SK-N-SH (cell line): Measurements from ENCODE around the gene MPC1. TPM values are rescaled to one million over a fixed set of nuclear protein-coding genes. Genes with fewer than 3 reads are reported as not detected.

ENCODE experiments used
- CTCF ChIA-PET: fragments of 300-600, 350-600 bp; formaldehyde crosslinking; extraction: SDS; loops from one replicate; lab custom pipeline; 2021; lab: Yijun Ruan, JAX
- POLR2A ChIA-PET: fragments of 350-600 bp; sonication (Branson Sonifier 250); formaldehyde crosslinking; extraction: SDS; loops from one replicate; lab custom pipeline; 2020; ENCODE audit warnings: antibody characterized with exemption, inconsistent platforms; lab: Yijun Ruan, JAX
- DNase-seq: peaks from one replicate; pipeline ENCODE4 v3.0.0; 2012
- H2AFZ ChIP-seq: fragments of 200-600 bp; sonication (generic); 2 replicates; pipeline ENCODE4 v1.8.1; 2016; ENCODE audit warnings: antibody characterized with exemption, mild to moderate bottlenecking, low read depth
- H3F3A ChIP-seq: fragments of 200-600 bp; sonication (generic); replicated peaks from 2 replicates; pipeline ENCODE3; 2016; ENCODE audit warnings: antibody characterized with exemption, mild to moderate bottlenecking; ENCODE audit not compliant: insufficient read depth
- H3K27ac ChIP-seq, 2 experiments: fragments of 200-500 bp in 1 of 2; fragments of 200-600 bp in 1 of 2; sonication (Bioruptor generic) in 1 of 2; sonication (generic), shearing (Covaris generic) in 1 of 2; 2 replicates each; pipeline versions ENCODE4 v1.5.1 to v1.6.1; 2014 to 2016; ENCODE audit warnings: low read depth in 2 of 2, inconsistent platforms in 1 of 2, low read length in 1 of 2, mild to moderate bottlenecking in 1 of 2, mixed read lengths in 1 of 2
- H3K27me3 ChIP-seq: fragments of 200-600 bp; sonication (generic), shearing (Covaris generic); 2 replicates; pipeline ENCODE4 v1.6.1; 2016; ENCODE audit warnings: mixed run types; ENCODE audit not compliant: insufficient read depth
- H3K36me3 ChIP-seq, 2 experiments: fragments of 200-500 bp in 1 of 2; fragments of 200-600 bp in 1 of 2; sonication (Bioruptor generic) in 1 of 2; sonication (generic) in 1 of 2; replicated peaks in 1 of 2; 2 replicates each; pipeline versions ENCODE3 to v1.5.1; 2014 to 2016; ENCODE audit warnings: low read length in 1 of 2, mild to moderate bottlenecking in 1 of 2; ENCODE audit not compliant: insufficient read depth in 2 of 2, control insufficient read depth in 1 of 2
- H3K4me1 ChIP-seq, 2 experiments: fragments of 200-500 bp in 1 of 2; fragments of 200-600 bp in 1 of 2; sonication (Bioruptor generic) in 1 of 2; sonication (generic), shearing (Covaris generic) in 1 of 2; 2 replicates each; pipeline versions ENCODE4 v1.5.1 to v1.6.1; 2014 to 2016; ENCODE audit warnings: low read depth in 1 of 2, low read length in 1 of 2, mixed run types in 1 of 2; ENCODE audit not compliant: insufficient read depth in 2 of 2, control insufficient read depth in 1 of 2
- H3K4me2 ChIP-seq: fragments of 200-600 bp; sonication (generic), shearing (Covaris generic); 2 replicates; pipeline ENCODE4 v1.6.1; 2017; ENCODE audit warnings: mixed run types
- H3K4me3 ChIP-seq, 2 experiments: fragments of 200-500 bp in 1 of 2; fragments of 200-600 bp in 1 of 2; sonication (Bioruptor generic) in 1 of 2; sonication (generic), shearing (Covaris generic) in 1 of 2; 2 replicates each; pipeline versions ENCODE4 v1.5.1 to v1.8.1; 2014 to 2016; ENCODE audit warnings: low read depth in 2 of 2, inconsistent platforms in 1 of 2, low read length in 1 of 2, mild to moderate bottlenecking in 1 of 2, mixed read lengths in 1 of 2, moderate library complexity in 1 of 2
- H3K79me2 ChIP-seq: fragments of 200-600 bp; sonication (generic); 2 replicates; pipeline ENCODE4 v1.8.1; 2017; ENCODE audit warnings: mild to moderate bottlenecking; ENCODE audit not compliant: insufficient read depth
- H3K9ac ChIP-seq: fragments of 200-600 bp; sonication (generic); 2 replicates; pipeline ENCODE4 v1.6.1; 2017; ENCODE audit warnings: mixed run types
- H3K9me2 ChIP-seq: fragments of 200-600 bp; sonication (generic); 2 replicates; pipeline ENCODE4 v1.6.1; 2017; ENCODE audit warnings: mixed run types
- H3K9me3 ChIP-seq: fragments of 200-600 bp; sonication (generic); 2 replicates; pipeline ENCODE4 v1.6.1; 2017; ENCODE audit warnings: mixed run types, mild to moderate bottlenecking, moderate library complexity
- H4K20me1 ChIP-seq: fragments of 200-600 bp; sonication (generic); 2 replicates; pipeline ENCODE4 v1.6.1; 2017; ENCODE audit warnings: mild to moderate bottlenecking, mixed run types; ENCODE audit not compliant: insufficient read depth
- CTCF ChIP-seq: fragments of 200-600 bp; sonication (generic); IDR thresholded peaks from 2 replicates; pipeline ENCODE4 v1.6.1; 2017; ENCODE audit warnings: antibody characterized with exemption, mild to moderate bottlenecking, moderate library complexity
- ELF1 ChIP-seq: IDR thresholded peaks from 2 replicates; pipeline ENCODE4 v1.4.0; 2012
- GABPA ChIP-seq: IDR thresholded peaks from 2 replicates; pipeline ENCODE4 v1.4.0; 2012; ENCODE audit warnings: low read depth, mild to moderate bottlenecking
- IRF3 ChIP-seq: fragments of 150-350 bp; IDR thresholded peaks from 2 replicates; pipeline ENCODE4 v1.6.1; 2016; ENCODE audit warnings: mild to moderate bottlenecking, low read depth, low read length
- MEF2A ChIP-seq: IDR thresholded peaks from 2 replicates; pipeline ENCODE4 v1.4.0; 2012; ENCODE audit warnings: low read depth, borderline replicate concordance
- NRF1 ChIP-seq: IDR thresholded peaks from 2 replicates; pipeline ENCODE4 v1.6.1; 2012; ENCODE audit warnings: low read depth, mild to moderate bottlenecking, low read length
- RAD21 ChIP-seq: IDR thresholded peaks from 2 replicates; pipeline ENCODE4 v1.6.1; 2012; ENCODE audit warnings: mild to moderate bottlenecking, low read length
- REST ChIP-seq: IDR thresholded peaks from 2 replicates; pipeline ENCODE4 v1.6.1; 2012; ENCODE audit warnings: mild to moderate bottlenecking, low read depth, low read length, moderate library complexity
- SIN3A ChIP-seq: IDR thresholded peaks from 2 replicates; pipeline ENCODE4 v1.6.1; 2012; ENCODE audit warnings: low read depth, mild to moderate bottlenecking, low read length, moderate library complexity, borderline replicate concordance
- SMC3 ChIP-seq: IDR thresholded peaks from 2 replicates; pipeline ENCODE4 v1.6.1; 2012; ENCODE audit warnings: low read depth, low read length, improper control_type of control experiment
- USF2 ChIP-seq: fragments of 150-350 bp; IDR thresholded peaks from 2 replicates; pipeline ENCODE4 v1.6.1; 2017; ENCODE audit warnings: antibody characterized with exemption, low read length, low read depth, borderline replicate concordance
- WGBS: methylation state at CpG from one replicate; pipeline ENCODE4 v1.1.6; 2017; ENCODE audit warnings: low lambda C conversion rate; 5-methylcytosine and 5-hydroxymethylcytosine counted together
- polyA plus RNA-seq, 3 experiments: library from polyadenylated mRNA; depleted of rRNA; stranded (reverse); fragments of >200 nt; gene quantifications; 2 replicates each; pipeline ENCODE4 v1.2.3, GENCODE V29; 2012
- TF ChIP-seq, protein P1 (sequence below): IDR thresholded peaks from 2 replicates; pipeline ENCODE4 v1.4.0; 2012; ENCODE audit warnings: low read depth, borderline replicate concordance
- TF ChIP-seq, protein P2 (sequence below): IDR thresholded peaks from 2 replicates; pipeline ENCODE4 v1.4.0; 2012; ENCODE audit warnings: low read depth
- TF ChIP-seq, protein P3 (sequence below): IDR thresholded peaks from 2 replicates; pipeline ENCODE4 v1.4.0; 2012; ENCODE audit warnings: low read depth, borderline replicate concordance

The MPC1 gene
- polyA plus RNA-seq, 1 of the 3 experiments (the other 2 are of a cell fraction) = 13.6 TPM

DNA sequence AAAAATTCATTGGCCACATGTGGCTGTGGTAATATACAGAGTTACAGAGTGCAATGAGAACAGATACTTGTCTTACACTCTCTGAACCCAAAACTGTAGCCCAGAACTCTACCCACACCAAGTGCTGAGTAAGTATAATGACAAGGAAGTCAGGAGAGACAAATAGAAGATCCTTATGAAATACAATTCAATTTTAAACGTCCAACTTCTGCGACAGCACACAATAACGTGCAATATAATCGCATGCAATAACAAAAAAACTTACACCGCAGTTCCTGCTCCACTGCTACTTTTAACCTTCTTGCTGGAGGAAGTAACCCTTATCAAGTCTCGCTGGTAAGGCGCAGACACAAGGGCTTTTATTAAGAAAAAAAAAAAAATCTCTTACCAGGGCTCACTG is 41.3 kb downstream of the MPC1 start (continued):
- TF ChIP-seq, protein P1, sequence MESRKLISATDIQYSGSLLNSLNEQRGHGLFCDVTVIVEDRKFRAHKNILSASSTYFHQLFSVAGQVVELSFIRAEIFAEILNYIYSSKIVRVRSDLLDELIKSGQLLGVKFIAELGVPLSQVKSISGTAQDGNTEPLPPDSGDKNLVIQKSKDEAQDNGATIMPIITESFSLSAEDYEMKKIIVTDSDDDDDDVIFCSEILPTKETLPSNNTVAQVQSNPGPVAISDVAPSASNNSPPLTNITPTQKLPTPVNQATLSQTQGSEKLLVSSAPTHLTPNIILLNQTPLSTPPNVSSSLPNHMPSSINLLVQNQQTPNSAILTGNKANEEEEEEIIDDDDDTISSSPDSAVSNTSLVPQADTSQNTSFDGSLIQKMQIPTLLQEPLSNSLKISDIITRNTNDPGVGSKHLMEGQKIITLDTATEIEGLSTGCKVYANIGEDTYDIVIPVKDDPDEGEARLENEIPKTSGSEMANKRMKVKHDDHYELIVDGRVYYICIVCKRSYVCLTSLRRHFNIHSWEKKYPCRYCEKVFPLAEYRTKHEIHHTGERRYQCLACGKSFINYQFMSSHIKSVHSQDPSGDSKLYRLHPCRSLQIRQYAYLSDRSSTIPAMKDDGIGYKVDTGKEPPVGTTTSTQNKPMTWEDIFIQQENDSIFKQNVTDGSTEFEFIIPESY = no peak

GRCh38 chr6:166338854-166339253 is 43.9 kb downstream of the MPC1 start:
- TF ChIP-seq IRF3 (no peak), SIN3A (no peak), NRF1 (no peak), SMC3 (no peak), GABPA (no peak)
- TF ChIP-seq, protein P2, sequence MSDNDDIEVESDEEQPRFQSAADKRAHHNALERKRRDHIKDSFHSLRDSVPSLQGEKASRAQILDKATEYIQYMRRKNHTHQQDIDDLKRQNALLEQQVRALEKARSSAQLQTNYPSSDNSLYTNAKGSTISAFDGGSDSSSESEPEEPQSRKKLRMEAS = no peak
- TF ChIP-seq, all 33 proteins: peak for 0
- H3K9me3 ChIP-seq = no peaks in the 10 kb centered on the region
- no peak overlapping the region for H2AFZ ChIP-seq
- ChIA-PET CTCF (no interaction called here), POLR2A (no interaction called here)
- peaks cover 0 to 24% of the 10 kb centered on the region in 2 experiments for H3K36me3 ChIP-seq
- no peak for DNase-seq
- peaks cover 88% of the 10 kb centered on the region for H3K79me2 ChIP-seq
- H4K20me1 ChIP-seq = peaks cover 51% of the 10 kb centered on the region
- no peaks in the 10 kb centered on the region for H3F3A ChIP-seq
- no peak overlapping the region for H3K9ac ChIP-seq
- no peaks in the 10 kb centered on the region for H3K27me3 ChIP-seq
- no peak overlapping the region for H3K4me3 ChIP-seq
- H3K9me2 ChIP-seq = no peaks in the 10 kb centered on the region
- H3K27ac ChIP-seq = no peak overlapping the region
- H3K4me2 ChIP-seq = no peak overlapping the region
- H3K4me1 ChIP-seq = peaks cover 4 to 19% of the 10 kb centered on the region in 2 experiments; a peak in 2 of 4 replicates
- WGBS = 93% methylated on average over 7 of the region's 9 CpGs

DNA sequence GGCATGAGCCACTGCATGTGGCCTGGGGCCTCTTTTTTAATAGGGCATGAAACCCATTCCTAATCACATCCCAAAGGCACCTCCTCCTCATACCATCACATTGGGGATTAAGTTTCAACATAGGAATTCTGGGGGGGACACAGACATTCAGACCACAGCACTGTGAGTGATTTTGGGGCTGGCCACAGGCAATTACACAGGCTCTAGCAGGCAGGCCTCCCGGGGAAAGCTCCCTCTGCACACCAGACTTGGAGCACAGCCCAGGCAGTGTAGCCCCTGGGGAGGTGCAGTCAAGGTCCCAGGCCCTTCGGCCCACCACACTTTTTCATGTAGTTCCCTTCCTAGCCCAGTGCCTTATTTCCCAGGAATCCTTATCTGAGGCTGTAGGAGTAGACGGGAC is 45.9 kb downstream of the MPC1 start:
- no peak for DNase-seq
- Histone ChIP-seq H3K4me3 (no peak overlapping the region), H3K9me3 (no peaks in the 10 kb centered on the region), H3K27me3 (no peaks in the 10 kb centered on the region), H3K79me2 (peaks cover 99% of the 10 kb centered on the region), H3K4me1 (peaks cover 4 to 16% of the 10 kb centered on the region in 2 experiments; a peak in 2 of 4 replicates), H3K9me2 (no peaks in the 10 kb centered on the region), H2AFZ (no peak overlapping the region), H3K36me3 (peaks cover 0 to 24% of the 10 kb centered on the region in 2 experiments), H3F3A (no peaks in the 10 kb centered on the region), H4K20me1 (peaks cover 71% of the 10 kb centered on the region), H3K27ac (no peak overlapping the region), H3K4me2 (no peak overlapping the region), H3K9ac (no peak overlapping the region)
- ChIA-PET POLR2A (no interaction called here), CTCF (interaction anchor here (0.9 to 1.2 kb wide), 3 partner anchors 20 to 65 kb away, joined by 3 read pairs; no protein-coding TSS in a partner anchor)
- WGBS = 71% methylated on average over 1 of the region's 3 CpGs
- TF ChIP-seq USF2 = no peak
- TF ChIP-seq, protein P3, sequence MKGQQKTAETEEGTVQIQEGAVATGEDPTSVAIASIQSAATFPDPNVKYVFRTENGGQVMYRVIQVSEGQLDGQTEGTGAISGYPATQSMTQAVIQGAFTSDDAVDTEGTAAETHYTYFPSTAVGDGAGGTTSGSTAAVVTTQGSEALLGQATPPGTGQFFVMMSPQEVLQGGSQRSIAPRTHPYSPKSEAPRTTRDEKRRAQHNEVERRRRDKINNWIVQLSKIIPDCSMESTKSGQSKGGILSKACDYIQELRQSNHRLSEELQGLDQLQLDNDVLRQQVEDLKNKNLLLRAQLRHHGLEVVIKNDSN = no peak
- no peak for TF ChIP-seq MEF2A
- TF ChIP-seq CTCF = no peak
- no peak for TF ChIP-seq ELF1
- TF ChIP-seq RAD21 = no peak
- no peak for TF ChIP-seq REST
